ENCODE data around the gene NAP1L1.

DNA sequence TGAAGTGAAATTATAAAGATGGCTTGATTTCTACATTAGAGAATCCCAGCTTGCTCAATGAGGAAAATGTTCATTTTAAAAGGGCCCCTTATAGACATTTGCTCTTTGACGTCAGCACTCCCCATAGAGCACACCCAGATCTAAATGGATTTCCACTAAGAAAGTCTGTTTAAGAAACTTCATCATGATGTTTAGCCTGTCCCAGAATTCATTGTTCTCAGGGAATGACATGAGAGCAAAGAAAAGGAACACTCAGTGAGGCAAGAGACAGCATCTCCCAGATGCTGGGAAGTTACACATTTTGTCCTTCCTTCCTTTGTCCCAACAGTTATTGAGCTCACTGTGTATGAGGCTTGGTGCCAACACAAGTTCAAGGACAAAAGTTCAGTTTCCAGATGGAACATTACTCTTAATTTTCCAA is 57.8 kb downstream of the NAP1L1 start:
- TF ChIP-seq, protein P1, sequence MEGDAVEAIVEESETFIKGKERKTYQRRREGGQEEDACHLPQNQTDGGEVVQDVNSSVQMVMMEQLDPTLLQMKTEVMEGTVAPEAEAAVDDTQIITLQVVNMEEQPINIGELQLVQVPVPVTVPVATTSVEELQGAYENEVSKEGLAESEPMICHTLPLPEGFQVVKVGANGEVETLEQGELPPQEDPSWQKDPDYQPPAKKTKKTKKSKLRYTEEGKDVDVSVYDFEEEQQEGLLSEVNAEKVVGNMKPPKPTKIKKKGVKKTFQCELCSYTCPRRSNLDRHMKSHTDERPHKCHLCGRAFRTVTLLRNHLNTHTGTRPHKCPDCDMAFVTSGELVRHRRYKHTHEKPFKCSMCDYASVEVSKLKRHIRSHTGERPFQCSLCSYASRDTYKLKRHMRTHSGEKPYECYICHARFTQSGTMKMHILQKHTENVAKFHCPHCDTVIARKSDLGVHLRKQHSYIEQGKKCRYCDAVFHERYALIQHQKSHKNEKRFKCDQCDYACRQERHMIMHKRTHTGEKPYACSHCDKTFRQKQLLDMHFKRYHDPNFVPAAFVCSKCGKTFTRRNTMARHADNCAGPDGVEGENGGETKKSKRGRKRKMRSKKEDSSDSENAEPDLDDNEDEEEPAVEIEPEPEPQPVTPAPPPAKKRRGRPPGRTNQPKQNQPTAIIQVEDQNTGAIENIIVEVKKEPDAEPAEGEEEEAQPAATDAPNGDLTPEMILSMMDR (conservative IDR thresholded peaks at IDR 0.05; ENCODE audit: low read depth, low read length) = no peak
- TF ChIP-seq EZH2 (IDR thresholded peaks at IDR 0.05; ENCODE audit: borderline replicate concordance, low read depth, low read length, poor library complexity, severe bottlenecking) = no peak

Data from A673 (cell line).